ENCODE measurements around the gene ATP1A4. TPM values are rescaled to one million over a fixed set of nuclear protein-coding genes. Genes with fewer than 3 reads are reported as not detected.
"Not testable (repeated sequence)": the region's sequence is repeated elsewhere in the genome, so short reads cannot be mapped to it uniquely, and the experiment has no call there.

The ATP1A4 gene
- total RNA-seq, result 1.0 TPM
- long read RNA-seq, result 0 reads

GRCh38 chr1:160151303-160151702 is at the start of gene ATP1A4:
Gene ATP1A4 (plus strand): TSS chr1:160151603. CDS start chr1:160152041, 438 bp downstream.
- DNase-seq (ENCODE audit: low spot score), result no peak
- intact Hi-C loops (cut with DNase I), result no loop called here

- intact Hi-C loops (cut with DNase I), result loop anchor here (1.0 to 5.0 kb wide), 6 partner anchors 90 to 275 kb away; partner anchors contain the start of gene PEA15
- DNase-seq (ENCODE audit: low spot score), result no peak
Observed at GRCh38 chr1:160101717-160102522, 49.5 kb upstream of the ATP1A4 start.

GRCh38 chr1:160103658-160104408 is 47.6 kb upstream of the ATP1A4 start:
- no peak for DNase-seq (ENCODE audit: low spot score)
- intact Hi-C loops (cut with DNase I), result loop anchor here (5.0 kb wide), 2 partner anchors 103 to 273 kb away; partner anchors contain the start of gene PEA15

GRCh38 chr1:160104486-160104885 is 46.9 kb upstream of the ATP1A4 start:
- intact Hi-C loops (cut with DNase I), result loop anchor here (5.0 kb wide), 2 partner anchors 103 to 273 kb away; partner anchors contain the start of gene PEA15
- no peak for DNase-seq (ENCODE audit: low spot score)

- intact Hi-C loops (cut with DNase I), result no loop called here
- DNase-seq (ENCODE audit: low spot score), result no peak
Observed at GRCh38 chr1:160105155-160105554, 46.2 kb upstream of the ATP1A4 start.

GRCh38 chr1:160107512-160107911 is 43.9 kb upstream of the ATP1A4 start:
- no peak for DNase-seq (ENCODE audit: low spot score)
- intact Hi-C loops (cut with DNase I), result no loop called here

- intact Hi-C loops (cut with DNase I), result no loop called here
- DNase-seq (ENCODE audit: low spot score), result no peak
Observed at GRCh38 chr1:160108888-160109662, 42.3 kb upstream of the ATP1A4 start.

- intact Hi-C loops (cut with DNase I), result no loop called here
- DNase-seq (ENCODE audit: low spot score), result no peak
Observed at GRCh38 chr1:160109686-160110085, 41.7 kb upstream of the ATP1A4 start.

- intact Hi-C loops (cut with DNase I); DNase-seq (ENCODE audit: low spot score): not testable (repeated sequence)
Observed at GRCh38 chr1:160111462-160111861, 39.9 kb upstream of the ATP1A4 start.

GRCh38 chr1:160112357-160112756 is 39.0 kb upstream of the ATP1A4 start:
- intact Hi-C loops (cut with DNase I), result no loop called here

GRCh38 chr1:160113407-160113806 is 38.0 kb upstream of the ATP1A4 start:
- intact Hi-C loops (cut with DNase I), result no loop called here
- no peak for DNase-seq (ENCODE audit: low spot score)

More at GRCh38 chr1:160112357-160112756, 39.0 kb upstream of the ATP1A4 start:
- no peak for DNase-seq (ENCODE audit: low spot score)

GRCh38 chr1:160114085-160114484 is 37.3 kb upstream of the ATP1A4 start:
- intact Hi-C loops (cut with DNase I), result no loop called here
- DNase-seq (ENCODE audit: low spot score), result no peak

GRCh38 chr1:160115545-160116282 is 35.7 kb upstream of the ATP1A4 start, which contains the start of gene ATP1A2:
Gene ATP1A2 (plus strand): TSS chr1:160115759. CDS start chr1:160115862, 103 bp downstream.
- intact Hi-C loops (cut with DNase I), result no loop called here
- DNase-seq (ENCODE audit: low spot score), result no peak

GRCh38 chr1:160116283-160117147 is 34.9 kb upstream of the ATP1A4 start:
- intact Hi-C loops (cut with DNase I), result no loop called here
- DNase-seq (ENCODE audit: low spot score), result no peak

GRCh38 chr1:160117300-160117699 is 34.1 kb upstream of the ATP1A4 start:
- DNase-seq (ENCODE audit: low spot score), result no peak
- intact Hi-C loops (cut with DNase I), result no loop called here

- intact Hi-C loops (cut with DNase I), result no loop called here
- DNase-seq (ENCODE audit: low spot score), result no peak
Observed at GRCh38 chr1:160117709-160118183, 33.7 kb upstream of the ATP1A4 start.

- intact Hi-C loops (cut with DNase I), result no loop called here
- DNase-seq (ENCODE audit: low spot score), result no peak
Observed at GRCh38 chr1:160118928-160119327, 32.5 kb upstream of the ATP1A4 start.

- intact Hi-C loops (cut with DNase I), result no loop called here
- no peak for DNase-seq (ENCODE audit: low spot score)
Observed at GRCh38 chr1:160120797-160121196, 30.6 kb upstream of the ATP1A4 start.

Measured in cardiac septum (tissue), 1 donor.